CD14-positive monocyte (primary cell): ENCODE measurements around the gene TMEM14B. TPM values are rescaled to one million over a fixed set of nuclear protein-coding genes. Genes with fewer than 3 reads are reported as not detected.
A peak's percentile ranks its signal among the peaks of the same experiment; 100 is the strongest.

Source experiments
- DNase-seq, 3 donors: peaks; one replicate each; pipeline ENCODE4 v3.0.0-alpha.2; 2011 to 2022
- H2AFZ ChIP-seq: 2 replicates; pipeline ENCODE4 v1.6.0; 2012; ENCODE audit warnings: mild to moderate bottlenecking, low read depth, low read length, inconsistent platforms; ENCODE audit not compliant: insufficient read depth, poor library complexity, severe bottlenecking
- H3K27ac ChIP-seq, 2 donors: 1 replicate in 1 of 2; 2 replicates in 1 of 2; pipeline ENCODE4 v1.5.1; 2012 to 2013; ENCODE audit warnings: low read length in 2 of 2, control low read depth in 1 of 2, inconsistent platforms in 1 of 2, low read depth in 1 of 2, mild to moderate bottlenecking in 1 of 2
- H3K27me3 ChIP-seq, 2 donors: one replicate each; pipeline versions ENCODE4 v1.6.0 to v1.6.1; 2011 to 2013; ENCODE audit warnings: low read length in 2 of 2; ENCODE audit not compliant: control insufficient read depth in 2 of 2, insufficient read depth in 2 of 2
- H3K36me3 ChIP-seq, 2 donors: replicated peaks in 1 of 2; 1 replicate in 1 of 2; 2 replicates in 1 of 2; pipeline versions ENCODE4 v1.5.1 to v1.6.1; 2012 to 2013; ENCODE audit warnings: low read length in 2 of 2, control low read depth in 1 of 2, inconsistent platforms in 1 of 2, mild to moderate bottlenecking in 1 of 2; ENCODE audit not compliant: insufficient read depth in 2 of 2, control insufficient read depth in 1 of 2
- H3K4me1 ChIP-seq, 2 donors: 1 replicate in 1 of 2; 2 replicates in 1 of 2; pipeline versions ENCODE4 v1.5.1 to v1.6.1; 2012 to 2013; ENCODE audit warnings: low read length in 2 of 2, control low read depth in 1 of 2, inconsistent platforms in 1 of 2, mild to moderate bottlenecking in 1 of 2, moderate library complexity in 1 of 2; ENCODE audit not compliant: insufficient read depth in 2 of 2, control insufficient read depth in 1 of 2
- H3K4me2 ChIP-seq: replicated peaks from 2 replicates; pipeline ENCODE3; 2012; ENCODE audit warnings: low read length, moderate library complexity, mild to moderate bottlenecking; ENCODE audit not compliant: poor library complexity, severe bottlenecking; ENCODE audit errors: extremely low read depth
- H3K4me3 ChIP-seq, 3 experiments: fragments of 200-600 bp in 1 of 3; sonication (generic) in 1 of 3; replicated peaks in 1 of 3; 1 replicate in 2 of 3; 2 replicates in 1 of 3; pipeline ENCODE4 v1.5.1; 2011 to 2013; ENCODE audit warnings: low read length in 3 of 3, mild to moderate bottlenecking in 3 of 3, control low read depth in 2 of 3, low read depth in 2 of 3, inconsistent platforms in 1 of 3, moderate library complexity in 1 of 3
- H3K79me2 ChIP-seq: 2 replicates; pipeline ENCODE4 v1.6.0; 2012; ENCODE audit warnings: mild to moderate bottlenecking, control low read depth, inconsistent platforms, low read length, moderate library complexity; ENCODE audit not compliant: insufficient read depth
- H3K9ac ChIP-seq: 2 replicates; pipeline ENCODE4 v1.6.0; 2017; ENCODE audit warnings: low read length, mild to moderate bottlenecking; ENCODE audit not compliant: insufficient read depth, poor library complexity, severe bottlenecking
- H3K9me3 ChIP-seq, 2 donors: replicated peaks in 1 of 2; 1 replicate in 1 of 2; 2 replicates in 1 of 2; pipeline versions ENCODE4 v1.5.1 to v1.6.1; 2012 to 2013; ENCODE audit warnings: low read length in 2 of 2, control low read depth in 1 of 2; ENCODE audit not compliant: control insufficient read depth in 1 of 2, insufficient read depth in 1 of 2
- H4K20me1 ChIP-seq: 2 replicates; pipeline ENCODE4 v1.6.0; 2012; ENCODE audit warnings: mild to moderate bottlenecking, low read length, control low read depth, moderate library complexity; ENCODE audit not compliant: insufficient read depth
- H3K27ac Mint-ChIP-seq, 7 donors: one replicate each; pipeline ENCODE4 v1.8.0; 2020; ENCODE audit warnings: mild to moderate bottlenecking in 7 of 7, mixed read lengths in 7 of 7, moderate library complexity in 6 of 7, inconsistent platforms in 2 of 7
- H3K27me3 Mint-ChIP-seq, 3 donors: one replicate each; pipeline ENCODE4 v1.8.0; 2021 to 2022; ENCODE audit warnings: low read depth in 3 of 3, mild to moderate bottlenecking in 3 of 3, mixed read lengths in 3 of 3, moderate library complexity in 3 of 3, inconsistent platforms in 1 of 3
- H3K36me3 Mint-ChIP-seq, 2 donors: one replicate each; pipeline ENCODE4 v1.8.0; 2020; ENCODE audit warnings: mixed read lengths in 2 of 2, inconsistent platforms in 1 of 2, mild to moderate bottlenecking in 1 of 2
- H3K4me1 Mint-ChIP-seq: one replicate; pipeline ENCODE4 v1.8.0; 2020; ENCODE audit warnings: mild to moderate bottlenecking, mixed read lengths
- H3K4me3 Mint-ChIP-seq, 2 donors: one replicate each; pipeline ENCODE4 v1.8.0; 2020; ENCODE audit warnings: mild to moderate bottlenecking in 2 of 2, mixed read lengths in 2 of 2, moderate library complexity in 1 of 2
- H3K9me3 Mint-ChIP-seq, 7 donors: one replicate each; pipeline ENCODE4 v1.8.0; 2020 to 2022; ENCODE audit warnings: mixed read lengths in 7 of 7, mild to moderate bottlenecking in 6 of 7, moderate library complexity in 6 of 7, inconsistent platforms in 2 of 7
- CTCF ChIP-seq: fragments of 200-600 bp; IDR thresholded peaks from one replicate; pipeline ENCODE4 v1.8.0; 2022; ENCODE audit warnings: antibody characterized with exemption, mild to moderate bottlenecking
- WGBS: methylation state at CpG from one replicate; pipeline ENCODE4 v1.1.5; 2013; ENCODE audit warnings: missing lambda C conversion rate; ENCODE audit not compliant: insufficient coverage; 5-methylcytosine and 5-hydroxymethylcytosine counted together
- intact Hi-C, 2 donors: fragments of 100-400 bp; cut with micrococcal nuclease; formaldehyde crosslinking; loops; one replicate each; pipeline versions ENCODE4 v1.15.0 to v1.15.1; 2023
- polyA plus RNA-seq, 3 donors: library from polyadenylated mRNA; depleted of rRNA in 1 of 3; unstranded in 2 of 3; stranded (reverse) in 1 of 3; fragments of 300-500 nt in 2 of 3; fragments of >200 nt in 1 of 3; fragmentation: Illumina TruSeq in 2 of 3; gene quantifications; 1 replicate in 2 of 3; 2 replicates in 1 of 3; pipeline ENCODE4 v1.2.3, GENCODE V29; 2012 to 2021

TMEM14B gene
- polyA plus RNA-seq, 3 donors = 38.8 to 185 (median 141) TPM

- no peak for DNase-seq
- peaks cover 3% of the 10 kb centered on the region for H4K20me1 ChIP-seq
- no peak overlapping the region for H3K27ac Mint-ChIP-seq
- WGBS = 90% methylated on average over 5 of the region's 5 CpGs
- peaks cover 4 to 14% of the 10 kb centered on the region in 2 donors for H3K36me3 Mint-ChIP-seq
- no peak overlapping the region for H3K4me3 Mint-ChIP-seq
- no peaks in the 10 kb centered on the region for H3K27me3 ChIP-seq
- no peak overlapping the region for H3K27ac ChIP-seq
- no peak overlapping the region for H3K9ac ChIP-seq
- H2AFZ ChIP-seq = no peak overlapping the region
- no peak for TF ChIP-seq CTCF
- H3K27me3 Mint-ChIP-seq = peaks cover 0 to 2% (median 2%) of the 10 kb centered on the region in 3 donors
- H3K79me2 ChIP-seq = peaks cover 25% of the 10 kb centered on the region
- peaks cover 0 to 6% (median 4%) of the 10 kb centered on the region in 7 donors for H3K9me3 Mint-ChIP-seq
- no peak overlapping the region for H3K4me3 ChIP-seq
- H3K36me3 ChIP-seq = peaks cover 0 to 3% of the 10 kb centered on the region in 2 donors
- intact Hi-C loops = loop anchor here in 1 of 2 donors (5.0 kb wide), 1 partner anchor 48 kb away; no protein-coding TSS in a partner anchor
- no peak overlapping the region for H3K4me2 ChIP-seq
- peaks cover 0 to 2% of the 10 kb centered on the region in 2 donors for H3K9me3 ChIP-seq
- peaks cover 17 to 27% of the 10 kb centered on the region in 2 donors for H3K4me1 ChIP-seq
- H3K4me1 Mint-ChIP-seq = peaks cover 27% of the 10 kb centered on the region
Observed at GRCh38 chr6:10745116-10745515, 2.5 kb upstream of the TMEM14B start.

- Mint-ChIP-seq H3K36me3 (peaks cover 20 to 29% of the 10 kb centered on the region in 2 donors), H3K4me1 (peaks cover 29% of the 10 kb centered on the region), H3K27me3 (peaks cover 0 to 2% (median 2%) of the 10 kb centered on the region in 3 donors), H3K9me3 (no peaks in the 10 kb centered on the region), H3K4me3 (peak overlapping the region; percentile 89 to 97), H3K27ac (peak overlapping the region in 5 of 7 donors; percentile 58 to 96 (median 93))
- intact Hi-C loops = loop anchor here (2.0 to 5.0 kb wide), 2 partner anchors 50 to 52 kb away; partner anchors contain the start of genes C6orf52 (in 1 of the 2) and PAK1IP1 (in 1 of the 2)
- no peak for DNase-seq
- 39% methylated on average over 6 of the region's 9 CpGs for WGBS
- Histone ChIP-seq H3K4me3 (peak overlapping the region; percentile 56 to 87 (median 78)), H3K27me3 (no peaks in the 10 kb centered on the region), H4K20me1 (peaks cover 7% of the 10 kb centered on the region), H3K9me3 (no peaks in the 10 kb centered on the region), H2AFZ (peak overlapping the region; percentile 93), H3K4me2 (peak overlapping the region; percentile 85), H3K4me1 (peaks cover 17 to 27% of the 10 kb centered on the region in 2 donors), H3K79me2 (peaks cover 39% of the 10 kb centered on the region), H3K9ac (peak overlapping the region; percentile 87), H3K27ac (peak overlapping the region in 1 of 2 donors; percentile 97), H3K36me3 (peaks cover 13 to 14% of the 10 kb centered on the region in 2 donors)
- TF ChIP-seq CTCF = no peak
Observed at GRCh38 chr6:10746915-10747250, 722 bp upstream of the TMEM14B start.
